GM10248 (cell line): ENCODE data around the gene MEPCE.
"Not testable (repeated sequence)": the region's sequence is repeated elsewhere in the genome, so short reads cannot be mapped to it uniquely, and the experiment has no call there.

Experiments used
- CTCF ChIA-PET: fragments of 300-600 bp; sonication (Branson Sonifier 250); formaldehyde crosslinking; extraction: SDS; loops from one replicate; lab custom pipeline; 2021; ENCODE audit warnings: antibody characterized with exemption; lab: Yijun Ruan, JAX
- POLR2A ChIA-PET: fragments of 350-650 bp; sonication (Branson Sonifier 250); formaldehyde crosslinking; extraction: SDS; loops from one replicate; lab custom pipeline; 2020; ENCODE audit warnings: antibody characterized with exemption; lab: Yijun Ruan, JAX
- DNase-seq: peaks from one replicate; pipeline ENCODE4 v3.0.0; 2012; ENCODE audit errors: extremely low spot score
- CTCF ChIP-seq: IDR thresholded peaks from 2 replicates; pipeline ENCODE4 v1.5.1; 2012; ENCODE audit warnings: mild to moderate bottlenecking, low read depth; ENCODE audit errors: extremely low read depth, missing control alignments, control extremely low read depth

The MEPCE gene

GRCh38 chr7:100443096-100443840 is 13.6 kb downstream of the MEPCE start:
- ChIA-PET POLR2A (interaction anchor here (0.5 to 1.4 kb wide), 2 partner anchors 13 to 14 kb away, joined by 3 to 5 read pairs; partner anchors contain the start of gene MEPCE), CTCF (interaction anchor here (1.0 kb wide), 1 partner anchor 9 kb away, joined by 3 read pairs; no protein-coding TSS in a partner anchor)
- TF ChIP-seq CTCF: no peak
- DNase-seq: no peak

GRCh38 chr7:100444311-100445278 is 15.0 kb downstream of the MEPCE start:
- peak; percentile 39 for DNase-seq
- CTCF ChIA-PET: interaction anchor here (0.9 to 1.3 kb wide), 4 partner anchors 8 to 25 kb away, joined by 3 to 6 read pairs (median 4); no protein-coding TSS in a partner anchor
- TF ChIP-seq CTCF: no peak
- POLR2A ChIA-PET: interaction anchor here (0.8 to 1.4 kb wide), 2 partner anchors 15 kb away, joined by 3 read pairs; partner anchors contain the start of gene MEPCE

- no peak for TF ChIP-seq CTCF
- CTCF ChIA-PET: interaction anchor here (0.8 to 1.3 kb wide), 3 partner anchors 8 to 113 kb away, joined by 3 to 5 read pairs (median 4); no protein-coding TSS in a partner anchor
- POLR2A ChIA-PET: interaction anchor here (0.6 kb wide), 1 partner anchor 216 kb away, joined by 3 read pairs; no protein-coding TSS in a partner anchor
- no peak for DNase-seq
These were observed 16.4 kb downstream of the MEPCE start for GRCh38 chr7:100446040-100446439.

GRCh38 chr7:100447363-100447762 is 17.7 kb downstream of the MEPCE start:
- CTCF ChIA-PET, DNase-seq: not testable (repeated sequence)
- POLR2A ChIA-PET: interaction anchor here (0.6 kb wide), 1 partner anchor 18 kb away, joined by 3 read pairs; no protein-coding TSS in a partner anchor

- CTCF ChIA-PET: interaction anchor here (0.8 to 8.2 kb wide), 6 partner anchors 8 to 111 kb away, joined by 4 to 46 read pairs (median 13); partner anchors contain the start of genes PPP1R35 and SPACDR
- POLR2A ChIA-PET: interaction anchor here (0.7 to 1.7 kb wide), 3 partner anchors 19 to 257 kb away, joined by 4 to 7 read pairs (median 5); partner anchors contain the start of genes MEPCE, POP7 and ZCWPW1
- no peak for DNase-seq
- TF ChIP-seq CTCF: no peak
These were observed 19.7 kb downstream of the MEPCE start for GRCh38 chr7:100449190-100449795.

GRCh38 chr7:100452513-100452912 is 22.9 kb downstream of the MEPCE start:
- no peak for DNase-seq
- no peak for TF ChIP-seq CTCF
- POLR2A ChIA-PET: no interaction called here
- CTCF ChIA-PET: interaction anchor here (1.1 to 8.2 kb wide), 6 partner anchors 9 to 321 kb away, joined by 3 to 46 read pairs (median 4); no protein-coding TSS in a partner anchor

- not testable (repeated sequence) for DNase-seq
- POLR2A ChIA-PET: interaction anchor here (0.6 to 0.9 kb wide), 2 partner anchors 12 to 101 kb away, joined by 4 to 7 read pairs; no protein-coding TSS in a partner anchor
These were observed 24.2 kb downstream of the MEPCE start for GRCh38 chr7:100453854-100454253.

More at GRCh38 chr7:100453854-100454253, 24.2 kb downstream of the MEPCE start:
- CTCF ChIA-PET: interaction anchor here (0.6 to 8.2 kb wide), 8 partner anchors 9 to 152 kb away, joined by 3 to 46 read pairs (median 4); partner anchors contain the start of gene SPACDR
